ENCODE results near the gene ABCA13.

GRCh38 chr7:48279420-48279819 lies 108.2 kb downstream of the ABCA13 start:
- TF ChIP-seq FOXM1 (IDR thresholded peaks at IDR 0.05; ENCODE audit: borderline replicate concordance, low read depth) (no peak), TCF12 (IDR thresholded peaks at IDR 0.05; ENCODE audit: low read depth) (no peak), EGR1 (IDR thresholded peaks at IDR 0.05) (no peak), REST (IDR thresholded peaks at IDR 0.05; ENCODE audit: low read depth) (no peak), YY1 (IDR thresholded peaks at IDR 0.05; ENCODE audit: low read depth) (no peak), TAF1 (IDR thresholded peaks at IDR 0.05; ENCODE audit: low read depth) (no peak), EP300 (IDR thresholded peaks at IDR 0.05; ENCODE audit: borderline replicate concordance) (no peak), MAX (IDR thresholded peaks at IDR 0.05) (no peak), TEAD4 (IDR thresholded peaks at IDR 0.05) (no peak), USF1 (IDR thresholded peaks at IDR 0.05) (no peak)

Measured in Ishikawa (cell line).